GM19023 (cell line): ENCODE data around the gene PLAAT3.
A peak's percentile ranks its signal among the peaks of the same experiment; 100 is the strongest.
"Not testable (repeated sequence)": the region's sequence is repeated elsewhere in the genome, so short reads cannot be mapped to it uniquely, and the experiment has no call there.

Experiments
- ATAC-seq: cut with Tn5 transposase; IDR thresholded peaks from one replicate; pipeline ENCODE4 v1.9.1; 2021; ENCODE audit warnings: mild to moderate bottlenecking, moderate library complexity; ENCODE audit not compliant: unreplicated experiment

Gene PLAAT3

GRCh38 chr11:63609536-63609935 lies 4.7 kb downstream of the PLAAT3 start:
- ATAC-seq: no peak

- ATAC-seq: no peak
These were observed 5.6 kb downstream of the PLAAT3 start for GRCh38 chr11:63608353-63609345.

GRCh38 chr11:63603180-63603518 lies 11.1 kb downstream of the PLAAT3 start:
- ATAC-seq: no peak

GRCh38 chr11:63602290-63603179 lies 11.7 kb downstream of the PLAAT3 start:
- not testable (repeated sequence) for ATAC-seq

GRCh38 chr11:63599211-63600122 lies 14.8 kb downstream of the PLAAT3 start:
- ATAC-seq: no peak

GRCh38 chr11:63598556-63598955 lies 15.7 kb downstream of the PLAAT3 start:
- ATAC-seq: no peak

- ATAC-seq: no peak
These were observed 18.9 kb downstream of the PLAAT3 start for GRCh38 chr11:63595296-63595695.

GRCh38 chr11:63592975-63593395 lies 21.2 kb downstream of the PLAAT3 start:
- ATAC-seq: no peak

- no peak for ATAC-seq
These were observed 24.0 kb downstream of the PLAAT3 start for GRCh38 chr11:63590024-63590788.

- no peak for ATAC-seq
These were observed 25.2 kb downstream of the PLAAT3 start for GRCh38 chr11:63589000-63589399.

- no peak for ATAC-seq
These were observed 27.6 kb downstream of the PLAAT3 start for GRCh38 chr11:63586451-63587166.

GRCh38 chr11:63583357-63583677 lies 30.9 kb downstream of the PLAAT3 start:
- no peak for ATAC-seq

- ATAC-seq: not testable (repeated sequence)
These were observed 33.0 kb downstream of the PLAAT3 start for GRCh38 chr11:63581224-63581623.

- ATAC-seq: not testable (repeated sequence)
These were observed 35.4 kb downstream of the PLAAT3 start for GRCh38 chr11:63578882-63579281.

- no peak for ATAC-seq
These were observed 39.2 kb downstream of the PLAAT3 start for GRCh38 chr11:63574856-63575602.

- ATAC-seq: peak; percentile 60
These were observed 40.1 kb downstream of the PLAAT3 start for GRCh38 chr11:63573881-63574855.

GRCh38 chr11:63572026-63572688 lies 42.1 kb downstream of the PLAAT3 start:
- ATAC-seq: no peak
